COR-L47 (cell line): ENCODE data around the gene TSHZ3.

Source experiments
- DNase-seq: peaks from one replicate; lab custom pipeline; 2025; lab: John Stamatoyannopoulos, UW

TSHZ3 gene

DNA sequence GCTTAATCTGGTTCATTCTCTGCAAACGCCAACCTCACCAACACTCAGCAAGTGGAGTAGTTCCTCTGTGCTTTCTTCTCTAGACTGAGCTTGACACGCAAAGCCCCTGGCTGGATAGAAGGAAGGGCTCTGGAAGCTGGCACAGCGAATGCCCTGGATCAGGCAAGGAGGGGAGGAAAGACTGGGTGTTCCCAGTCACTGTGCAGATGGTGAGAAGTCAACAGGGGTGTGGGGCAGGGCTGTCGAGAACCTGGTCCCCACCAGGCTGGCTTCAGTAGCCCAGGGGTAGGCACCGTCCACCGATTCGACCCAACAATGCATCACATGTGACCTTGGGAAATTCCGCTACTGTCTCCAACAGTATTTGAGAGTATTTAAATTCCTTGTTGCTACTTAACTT lies 65.5 kb downstream of the TSHZ3 start:
- DNase-seq: no peak

DNA sequence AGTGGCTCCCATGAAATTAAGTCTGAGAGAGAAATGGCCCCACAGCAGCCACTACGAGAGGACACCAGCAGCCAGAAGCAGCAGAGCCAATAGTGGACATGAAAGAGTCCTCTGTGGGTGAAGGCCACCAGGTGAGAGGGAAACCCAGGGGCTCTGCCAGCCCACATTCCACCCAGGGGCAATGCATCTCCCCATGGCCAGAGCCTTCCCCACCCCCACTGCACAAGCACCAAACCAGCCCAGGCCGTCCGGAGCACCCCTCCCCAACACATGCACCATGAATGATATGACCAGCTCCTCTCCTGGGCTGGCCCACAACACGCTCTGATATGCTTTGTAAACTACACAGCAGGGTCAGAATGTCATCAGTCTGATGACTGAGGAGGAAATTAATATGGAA lies 66.9 kb downstream of the TSHZ3 start:
- DNase-seq: no peak

DNA sequence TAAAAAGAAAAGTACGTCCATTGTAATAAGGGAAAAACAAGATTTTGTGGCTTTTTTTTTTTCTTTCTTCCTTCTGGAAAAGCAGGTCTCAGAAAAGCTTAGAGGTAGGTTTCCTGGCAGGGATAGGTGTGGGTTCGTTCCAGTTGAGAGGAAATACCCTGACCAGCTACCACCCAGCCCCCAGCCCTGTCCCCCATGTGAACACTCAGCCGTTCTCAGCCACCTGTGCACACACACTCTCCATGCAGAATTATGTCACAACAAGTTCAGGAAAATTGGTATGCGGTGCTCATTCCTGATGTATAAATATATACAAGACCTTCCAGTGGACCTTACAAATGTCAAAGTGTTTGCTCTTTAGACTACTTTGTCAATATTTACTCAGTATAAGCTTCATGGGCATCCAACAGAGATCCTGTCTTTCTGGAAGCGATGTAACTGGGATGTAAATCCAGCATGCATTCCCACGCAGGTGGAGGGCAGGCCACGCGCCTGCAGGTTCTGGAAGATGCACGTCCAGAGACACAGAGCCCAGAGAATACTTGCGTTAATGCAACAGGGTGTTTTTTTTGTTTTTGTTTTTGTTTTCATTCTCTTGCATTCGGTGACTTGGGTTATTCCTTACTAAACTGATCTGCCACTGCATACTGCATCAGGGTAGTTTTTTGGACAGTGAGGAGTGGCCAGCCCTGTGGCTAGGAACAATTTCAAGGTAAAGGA lies 68.8 kb downstream of the TSHZ3 start:
- DNase-seq: no peak

DNA sequence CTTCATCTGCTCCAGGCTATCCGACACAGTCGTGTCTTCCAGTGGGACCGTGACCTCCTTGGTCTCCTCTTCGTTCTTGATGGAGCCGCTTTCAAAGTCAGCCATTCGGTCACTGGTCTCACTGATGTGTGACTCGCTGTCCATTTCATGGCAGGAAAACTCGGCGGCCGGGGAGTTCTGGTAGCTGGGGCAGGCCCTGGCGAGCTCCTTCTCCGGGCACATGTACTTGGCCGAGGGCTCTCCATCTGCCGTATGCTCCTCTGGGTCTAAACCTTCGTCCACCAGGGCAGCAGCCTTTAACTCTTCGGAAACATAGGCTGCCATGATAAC lies 69.8 kb downstream of the TSHZ3 start:
- no peak for DNase-seq

DNA sequence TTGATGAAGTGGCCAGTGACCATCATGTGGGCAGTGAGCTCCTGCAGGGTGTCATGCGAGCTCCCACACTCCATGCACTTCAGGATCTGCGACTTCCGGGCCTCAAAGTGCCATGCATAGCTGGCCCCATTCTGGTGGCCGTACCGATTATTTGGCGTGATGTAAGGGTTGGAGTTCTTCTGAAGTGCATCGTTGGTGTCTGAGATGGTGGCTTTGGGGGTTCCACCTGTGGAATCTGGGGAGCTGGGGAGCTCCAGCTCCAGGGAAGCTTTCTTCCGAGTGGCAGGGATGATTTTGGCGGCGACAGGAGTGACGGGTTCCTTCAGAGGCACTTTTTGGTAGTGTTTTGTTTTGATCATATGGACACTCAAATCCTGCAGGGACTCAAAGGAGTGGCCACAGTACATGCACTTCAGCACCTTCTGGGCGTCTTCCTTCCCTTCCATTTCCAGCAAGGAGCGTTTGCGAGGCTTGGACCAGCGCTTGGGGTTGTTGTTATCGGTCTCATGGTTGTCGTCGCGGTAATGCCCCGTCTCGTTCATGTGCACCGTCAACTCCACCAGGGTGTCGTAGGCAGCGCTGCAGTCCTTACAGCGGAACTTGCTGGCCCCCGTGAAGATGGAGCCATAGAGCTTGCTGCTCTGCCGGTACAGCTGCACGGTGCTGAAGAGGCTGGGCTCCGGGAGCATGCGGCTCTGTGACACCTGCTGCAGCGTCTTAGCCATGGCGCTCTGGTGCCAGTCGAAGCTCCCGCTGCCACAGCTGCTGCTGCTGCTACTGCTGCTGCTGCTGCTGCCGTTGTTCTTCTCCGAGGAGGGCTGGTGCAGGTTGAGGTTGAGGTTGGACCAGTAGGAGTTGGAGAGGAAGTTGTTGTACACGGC lies 70.4 kb downstream of the TSHZ3 start:
- DNase-seq: no peak

DNA sequence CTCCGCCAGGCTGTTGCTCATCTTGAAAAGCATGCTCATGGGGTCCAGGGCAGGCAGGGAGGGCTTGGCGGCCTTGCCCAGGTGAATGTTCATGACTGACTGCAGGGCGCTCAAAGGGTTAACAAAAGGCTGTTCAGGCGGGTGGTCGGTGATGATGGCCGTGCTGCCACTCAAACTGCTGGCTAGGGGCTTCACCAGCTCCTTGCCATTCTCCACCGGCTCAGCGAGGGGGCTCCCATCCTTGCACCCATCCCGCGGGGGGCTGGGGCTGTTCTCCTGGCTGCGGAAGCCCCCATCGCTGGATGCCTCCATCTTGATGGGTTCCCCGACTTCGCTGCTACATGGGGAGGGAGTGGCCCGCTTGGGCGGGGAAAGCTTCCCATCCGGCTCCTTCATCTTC lies 71.7 kb downstream of the TSHZ3 start:
- DNase-seq: no peak

DNA sequence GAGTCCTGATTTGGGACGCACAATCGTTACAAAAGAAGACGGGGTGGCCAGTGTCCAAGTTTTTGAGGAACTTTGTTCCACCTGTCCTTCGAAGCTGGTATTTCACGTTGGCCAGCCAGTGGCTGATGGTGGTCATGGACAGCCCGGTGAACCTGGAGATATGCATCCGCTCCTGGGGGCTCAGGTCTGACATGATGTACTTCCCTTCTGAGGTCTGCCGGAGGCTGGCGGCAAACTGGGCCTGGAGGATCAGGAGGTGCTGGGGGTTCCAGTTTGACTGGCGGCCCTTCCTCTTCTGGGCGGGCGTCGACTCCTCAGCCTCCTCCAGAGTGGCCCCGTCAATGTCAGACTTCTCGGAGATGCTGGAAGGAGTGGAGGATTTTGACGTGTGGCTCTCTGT lies 72.4 kb downstream of the TSHZ3 start:
- no peak for DNase-seq

DNA sequence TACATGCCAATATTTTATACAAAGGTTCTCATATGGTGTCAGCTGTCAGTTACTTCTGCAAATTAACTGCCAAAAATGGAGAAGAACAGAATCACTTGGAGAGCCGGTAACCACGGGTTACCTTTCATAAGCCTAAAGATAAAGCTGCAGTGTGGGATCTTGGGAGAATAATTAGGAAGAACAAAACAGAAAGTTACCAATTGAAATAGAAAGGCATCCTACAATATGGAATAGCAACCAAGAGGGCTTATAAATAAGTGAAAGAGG lies 74.2 kb downstream of the TSHZ3 start:
- no peak for DNase-seq

DNA sequence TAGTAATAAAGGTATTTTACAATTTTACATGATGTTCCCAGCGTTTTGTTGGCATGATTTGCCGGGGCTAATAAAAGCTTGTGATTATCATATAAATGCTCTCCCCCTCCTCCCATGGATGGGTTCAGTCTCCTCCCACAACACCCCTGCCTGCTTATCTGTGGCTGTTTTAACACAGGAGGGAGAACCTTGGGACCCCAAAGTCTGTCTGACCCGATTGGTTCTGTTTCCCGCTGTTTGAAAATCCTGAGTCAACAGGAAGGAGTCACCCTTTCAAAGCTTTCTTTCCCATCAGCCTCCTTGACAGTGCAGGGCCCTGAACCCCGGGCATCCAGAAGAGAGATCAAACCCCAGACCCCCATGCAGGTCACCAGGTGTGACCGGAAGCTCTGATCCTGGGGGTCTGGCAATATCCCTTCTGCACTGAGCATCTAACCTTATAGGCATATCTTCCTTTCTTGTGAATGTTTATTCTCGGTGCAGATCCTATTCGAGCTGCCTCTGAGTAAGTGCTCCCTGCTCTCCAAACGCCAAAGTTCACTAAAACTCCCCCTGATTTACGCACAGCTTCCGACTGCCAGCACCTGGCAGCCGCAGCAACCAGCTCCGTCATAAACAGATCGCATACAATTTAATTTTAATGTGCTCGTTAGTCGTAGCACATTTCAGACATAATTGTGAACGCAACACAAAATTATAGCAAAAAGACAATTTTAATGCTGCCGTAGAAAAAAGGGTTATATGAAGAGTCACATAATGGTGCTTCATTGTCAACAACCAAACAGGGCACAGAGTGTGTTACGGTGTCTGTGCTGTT lies 74.8 kb downstream of the TSHZ3 start:
- DNase-seq: no peak

DNA sequence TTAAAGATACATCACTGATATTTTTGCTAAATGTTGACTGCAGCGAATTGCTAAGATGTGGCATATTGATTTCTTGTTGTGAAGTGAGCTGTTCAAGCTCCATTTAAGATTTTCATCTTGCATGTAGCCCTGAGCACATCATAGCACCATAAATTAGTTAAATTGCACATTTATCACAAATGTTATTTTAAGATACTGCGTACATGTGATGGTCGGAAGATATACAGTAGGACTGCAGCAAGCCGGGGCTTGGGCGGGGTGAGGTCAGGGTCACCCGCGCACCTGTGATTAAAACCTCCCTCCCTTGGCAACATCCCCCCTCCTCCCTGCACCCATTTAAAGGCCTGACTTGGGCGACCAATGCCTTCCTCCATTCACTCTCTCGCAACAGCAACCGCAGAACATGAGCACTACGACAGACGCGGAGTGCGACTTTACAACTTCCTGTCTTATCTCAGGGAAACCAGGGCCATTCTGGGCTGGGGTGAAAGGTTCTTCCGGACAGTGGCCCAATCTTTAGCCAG lies 76.6 kb downstream of the TSHZ3 start:
- DNase-seq: no peak

DNA sequence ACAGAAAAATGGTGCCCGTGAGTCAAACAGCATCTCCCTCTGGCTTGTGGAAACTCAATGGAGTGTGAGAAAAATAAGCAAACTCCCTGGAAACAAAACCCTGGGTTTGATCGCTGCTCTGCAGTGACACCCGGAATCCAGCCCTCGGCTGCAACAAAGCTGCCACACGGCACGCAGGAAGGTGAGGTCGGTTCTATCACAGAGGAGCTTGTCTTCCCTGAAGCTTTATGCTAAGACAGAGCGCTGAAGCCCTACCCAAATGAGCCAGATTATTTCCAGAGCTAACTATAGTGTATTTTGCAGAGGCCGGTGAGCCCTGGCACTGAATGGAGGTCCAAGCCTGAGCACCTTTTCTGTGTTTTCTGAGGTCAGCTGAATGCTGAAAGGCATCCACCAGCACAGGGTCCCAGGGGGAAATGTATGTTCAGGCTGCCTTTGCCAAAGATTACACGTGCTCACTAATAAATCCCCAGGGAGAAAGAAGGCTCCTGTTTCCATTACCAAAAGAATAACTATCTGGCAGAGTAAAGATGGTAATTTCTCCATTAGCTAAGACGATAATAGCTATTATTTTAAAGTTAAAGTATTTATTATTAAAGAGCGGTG lies 77.8 kb downstream of the TSHZ3 start:
- DNase-seq: no peak

DNA sequence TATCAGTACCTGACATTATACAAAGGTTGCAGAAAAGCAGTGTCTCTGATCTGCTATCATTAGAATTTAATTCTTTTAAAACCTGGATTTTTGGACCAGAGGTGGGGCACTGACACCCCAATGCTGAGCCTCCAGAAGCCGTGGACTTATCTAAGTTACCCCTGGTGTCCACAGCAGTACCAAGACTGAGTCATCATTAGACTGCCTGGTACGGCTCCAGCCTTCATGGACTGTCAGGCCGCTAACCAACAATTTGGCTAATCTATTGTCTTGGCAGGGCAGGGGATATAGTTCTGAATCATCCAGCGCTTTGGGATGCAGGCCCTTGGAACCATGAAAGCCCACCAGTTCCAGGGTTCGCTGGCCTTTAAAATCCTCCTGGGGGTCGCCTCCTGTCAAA lies 78.3 kb downstream of the TSHZ3 start:
- DNase-seq: no peak

DNA sequence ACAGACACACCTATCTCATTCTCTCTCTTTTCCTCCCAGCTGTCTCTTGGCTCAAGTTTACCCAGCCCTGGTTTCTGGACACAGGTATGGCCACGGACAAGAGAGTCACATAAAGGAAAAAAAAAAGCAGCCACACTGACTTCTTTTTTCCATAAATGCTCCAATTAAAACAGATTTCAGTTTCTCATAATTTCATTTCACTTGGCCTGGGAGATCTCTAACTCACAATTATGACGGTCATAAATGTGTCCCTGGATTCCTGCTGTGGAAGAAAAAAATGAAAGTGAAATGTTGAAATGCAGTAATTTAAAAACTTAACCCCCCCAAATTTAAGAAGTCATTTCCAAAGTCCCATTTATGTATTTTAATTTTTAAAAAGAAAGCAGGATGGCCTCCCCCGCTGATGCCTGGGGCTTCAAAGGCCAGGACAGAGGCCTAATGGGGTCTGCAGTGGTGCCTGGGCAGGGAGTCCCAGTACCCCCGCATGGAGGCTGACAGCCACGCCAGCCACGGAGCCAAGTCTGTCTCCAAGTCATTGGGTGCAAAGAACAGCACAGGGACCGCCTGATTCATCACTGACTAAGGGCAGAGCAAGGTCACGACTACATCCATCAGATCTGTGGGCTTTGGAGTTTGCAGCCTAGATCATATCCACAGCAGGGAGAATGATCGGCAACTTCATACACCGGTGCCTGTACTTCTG lies 79.7 kb downstream of the TSHZ3 start:
- DNase-seq: no peak

DNA sequence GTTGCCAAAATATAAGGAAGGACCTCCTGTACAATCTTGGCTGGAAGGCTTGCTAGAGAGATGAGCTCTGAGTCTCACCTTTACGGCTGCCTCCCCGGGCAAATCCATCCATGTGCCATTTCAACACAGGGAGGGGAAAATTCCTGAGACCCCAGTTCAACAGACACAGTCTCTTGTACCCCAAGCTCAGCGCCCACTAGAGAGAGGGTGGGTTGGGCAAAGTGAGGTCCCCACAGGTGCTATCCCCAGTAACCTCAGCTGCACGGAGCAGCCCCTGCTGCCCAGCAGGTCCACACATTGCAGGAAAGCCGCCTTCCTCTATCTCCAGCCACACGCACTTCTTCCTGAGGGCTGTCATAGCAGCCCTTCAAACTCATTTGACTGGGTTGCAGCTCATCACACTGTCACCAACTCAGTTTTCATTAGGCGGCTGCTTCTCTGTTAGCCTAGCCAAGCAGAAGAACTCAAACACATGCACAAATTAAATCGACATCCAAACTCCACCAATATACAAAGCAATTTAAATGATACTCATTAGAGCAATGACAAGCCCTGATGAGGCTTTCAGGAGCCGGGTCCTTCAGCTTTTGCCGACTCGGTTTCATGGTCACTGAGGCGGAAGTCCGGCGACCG lies 80.4 kb downstream of the TSHZ3 start:
- no peak for DNase-seq

DNA sequence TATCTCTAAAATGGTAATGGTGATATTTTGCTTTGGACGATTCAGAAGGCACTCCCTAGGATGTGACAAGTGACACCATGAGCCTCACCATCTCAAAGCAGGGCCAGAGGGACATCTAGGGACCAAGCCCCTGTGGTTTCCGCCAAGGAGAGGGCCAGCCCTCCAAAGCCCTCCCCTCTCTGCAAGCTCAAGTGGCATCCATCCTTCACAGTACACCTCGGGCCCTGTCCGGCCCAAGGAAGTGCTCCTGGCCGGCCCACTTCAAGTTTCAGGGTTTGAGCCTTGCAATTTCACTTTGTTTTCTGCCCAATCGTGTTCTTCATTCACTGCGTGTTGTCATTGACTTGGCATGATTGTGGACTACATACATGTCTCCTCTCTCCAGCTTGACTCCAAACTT lies 82.5 kb downstream of the TSHZ3 start:
- DNase-seq: no peak

DNA sequence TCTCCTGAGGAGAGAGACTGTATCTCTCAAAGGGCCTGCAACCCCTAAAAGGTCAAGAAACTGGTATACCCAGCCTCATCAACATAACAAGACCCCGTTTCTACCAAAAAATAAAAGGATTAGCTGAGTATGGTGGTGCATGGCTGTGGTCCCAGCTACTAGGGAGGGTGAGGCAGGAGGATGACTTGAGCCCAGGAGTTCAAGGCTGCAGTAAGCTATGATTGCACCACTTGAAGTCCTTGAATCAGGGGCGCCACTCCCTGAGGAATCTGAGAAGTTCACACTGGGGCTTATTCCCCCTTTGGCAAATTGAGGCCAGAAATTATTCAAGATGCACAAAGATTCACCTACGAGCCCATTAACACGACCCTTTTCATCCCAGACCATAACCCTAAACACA lies 83.0 kb downstream of the TSHZ3 start:
- DNase-seq: no peak

DNA sequence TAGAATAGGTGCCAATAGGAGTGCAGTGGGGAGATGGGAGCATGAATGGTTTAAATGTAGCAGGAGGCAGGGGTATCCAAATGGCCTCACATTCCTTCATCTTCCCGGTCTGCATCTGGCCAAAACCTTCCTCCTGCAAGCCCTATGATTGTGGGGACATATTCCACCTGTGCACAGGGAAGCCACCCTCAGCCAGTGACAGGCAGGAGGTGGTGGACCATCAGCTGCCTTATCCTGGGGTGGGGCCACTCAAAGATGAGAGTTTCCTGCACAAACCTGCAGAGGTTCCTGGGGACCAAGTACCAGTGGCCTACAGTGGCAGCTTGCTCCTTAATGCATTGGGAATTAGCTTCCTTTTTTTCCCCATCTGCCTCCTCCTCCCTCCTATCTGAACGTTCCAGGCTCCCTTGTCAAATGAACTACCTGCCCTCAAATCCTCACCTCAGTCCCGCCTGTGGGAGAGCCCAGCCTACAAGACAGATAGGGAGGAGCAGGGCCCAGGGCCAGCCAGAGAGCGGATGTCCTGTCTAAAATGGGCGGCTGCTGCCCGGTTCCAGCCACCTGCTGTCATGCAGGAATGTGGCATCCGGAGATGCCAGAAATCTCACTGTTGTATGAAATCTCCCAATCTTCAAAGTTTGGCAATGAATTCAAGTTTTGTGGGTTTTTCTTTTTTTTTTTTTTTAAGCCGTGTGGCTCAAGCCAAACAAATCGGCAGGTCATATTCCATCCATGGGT lies 85.0 kb downstream of the TSHZ3 start:
- DNase-seq: no peak

DNA sequence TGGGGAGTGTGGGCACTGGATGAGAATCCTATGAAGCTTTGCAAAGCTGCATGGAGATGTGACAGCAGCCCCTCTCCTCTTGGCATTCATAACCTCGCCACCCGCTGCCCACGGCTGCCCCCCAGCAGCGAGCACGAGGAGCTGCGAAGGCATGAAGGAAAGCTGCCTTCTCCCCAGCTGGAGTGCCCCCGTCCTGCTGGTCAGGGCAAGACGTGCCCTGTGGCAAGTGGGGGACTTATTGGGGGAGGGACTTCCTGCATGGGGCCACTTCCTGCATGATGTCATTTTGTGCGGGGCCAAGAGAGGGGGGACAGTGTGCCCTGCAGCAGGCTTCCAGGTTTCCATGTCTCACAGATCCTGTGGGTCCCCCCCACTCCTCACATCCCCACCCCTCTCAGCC lies 85.9 kb downstream of the TSHZ3 start:
- no peak for DNase-seq

DNA sequence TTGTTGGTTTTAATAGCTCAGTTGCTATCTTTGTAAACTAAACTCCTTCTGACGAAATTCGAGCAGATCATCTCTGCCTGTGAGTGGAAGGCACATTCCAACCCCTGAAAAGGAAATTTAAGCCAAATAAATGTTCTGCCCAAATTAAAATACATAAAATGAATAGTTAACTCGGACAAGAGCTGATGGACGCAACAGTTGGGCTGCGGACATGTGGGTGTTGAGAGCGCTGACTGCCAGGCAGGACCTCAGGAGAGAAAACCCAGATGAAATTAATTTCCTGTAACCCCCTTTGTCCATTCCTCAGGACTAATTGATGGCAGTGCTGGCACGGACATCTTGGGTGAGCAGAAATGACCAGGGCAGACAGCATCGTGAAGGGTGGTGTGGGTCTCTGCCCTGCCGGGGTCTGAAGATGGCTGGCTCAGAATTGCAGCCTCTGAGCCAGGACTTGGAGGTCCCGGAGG lies 86.5 kb downstream of the TSHZ3 start:
- no peak for DNase-seq

DNA sequence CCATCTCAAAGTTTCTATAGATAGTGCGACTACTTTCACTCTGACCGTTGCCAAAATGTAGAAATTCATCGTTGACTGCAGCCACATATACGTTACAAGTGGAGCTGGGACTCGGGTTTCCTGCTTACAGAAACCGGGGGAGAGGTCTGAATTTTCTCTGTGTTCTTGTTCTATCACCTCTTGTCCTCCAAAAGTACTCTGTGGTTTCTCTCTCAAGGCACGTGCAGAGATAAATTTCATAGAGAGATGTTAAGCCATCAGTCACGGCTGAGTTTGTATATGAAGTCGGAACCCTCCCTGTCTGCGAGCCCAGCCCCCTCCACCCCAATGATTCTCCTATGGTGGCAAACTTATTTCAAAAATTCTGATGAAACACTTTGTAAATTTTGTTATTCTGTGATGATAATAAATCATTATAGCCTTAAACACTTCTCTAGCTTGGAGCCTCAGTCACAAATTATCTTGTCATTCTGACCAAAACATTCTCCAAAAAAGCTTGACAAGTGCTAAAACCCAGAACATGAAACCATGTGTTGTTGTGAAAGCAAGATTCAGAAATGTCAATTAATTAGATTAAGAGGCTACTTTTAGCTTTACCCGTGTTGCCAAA lies 87.5 kb downstream of the TSHZ3 start:
- DNase-seq: no peak
